Mesenchymal stem cell (in vitro differentiated cells and primary cell): Measurements from ENCODE around the gene TBC1D8.

ENCODE experiments used
- DNase-seq: peaks from one replicate; pipeline ENCODE4 v3.0.0-alpha.2; 2013
- H2AFZ ChIP-seq: one replicate; pipeline ENCODE4 v1.6.1; 2013; ENCODE audit warnings: low read depth, mild to moderate bottlenecking, control low read depth, inconsistent platforms, low read length, moderate library complexity
- H2AK5ac ChIP-seq: 2 replicates; pipeline ENCODE4 v1.6.1; 2013; ENCODE audit warnings: low read length, moderate library complexity, mild to moderate bottlenecking, inconsistent platforms; ENCODE audit not compliant: severe bottlenecking
- H2BK120ac ChIP-seq: one replicate; pipeline ENCODE4 v1.6.1; 2013; ENCODE audit warnings: low read depth, mild to moderate bottlenecking, inconsistent platforms, low read length, moderate library complexity
- H2BK12ac ChIP-seq, 2 experiments: one replicate each; pipeline ENCODE4 v1.6.1; 2013; ENCODE audit warnings: inconsistent platforms in 2 of 2, low read length in 2 of 2, mild to moderate bottlenecking in 2 of 2, moderate library complexity in 2 of 2, control low read depth in 1 of 2
- H2BK15ac ChIP-seq: one replicate; pipeline ENCODE4 v1.6.1; 2013; ENCODE audit warnings: mild to moderate bottlenecking, low read depth, inconsistent platforms; ENCODE audit not compliant: poor library complexity, severe bottlenecking
- H2BK5ac ChIP-seq: 2 replicates; pipeline ENCODE4 v1.6.1; 2013; ENCODE audit warnings: low read depth, mild to moderate bottlenecking, low read length, control low read depth, inconsistent platforms; ENCODE audit not compliant: poor library complexity, severe bottlenecking
- H3K14ac ChIP-seq, 2 experiments: one replicate each; pipeline ENCODE4 v1.6.1; 2013; ENCODE audit warnings: inconsistent platforms in 2 of 2, low read length in 2 of 2, control low read depth in 1 of 2, mild to moderate bottlenecking in 1 of 2, moderate library complexity in 1 of 2
- H3K18ac ChIP-seq, 2 experiments: one replicate each; pipeline ENCODE4 v1.6.1; 2013; ENCODE audit warnings: inconsistent platforms in 2 of 2, low read length in 2 of 2, control low read depth in 1 of 2, low read depth in 1 of 2, mild to moderate bottlenecking in 1 of 2
- H3K23ac ChIP-seq, 2 experiments: one replicate each; pipeline ENCODE4 v1.6.1; 2013; ENCODE audit warnings: inconsistent platforms in 2 of 2, low read length in 2 of 2, mild to moderate bottlenecking in 2 of 2, moderate library complexity in 2 of 2, control low read depth in 1 of 2
- H3K27ac ChIP-seq: 2 replicates; pipeline ENCODE4 v1.5.1; 2013; ENCODE audit warnings: mild to moderate bottlenecking, moderate library complexity, low read length, control low read depth, inconsistent platforms; ENCODE audit not compliant: poor library complexity, severe bottlenecking
- H3K27me3 ChIP-seq, 2 experiments: 2 replicates each; pipeline versions ENCODE4 v1.6.1 to v1.7.0; 2013; ENCODE audit warnings: low read length in 2 of 2, mild to moderate bottlenecking in 2 of 2, moderate library complexity in 2 of 2, control low read depth in 1 of 2, inconsistent platforms in 1 of 2; ENCODE audit not compliant: control insufficient read depth in 1 of 2, insufficient read depth in 1 of 2
- H3K36me3 ChIP-seq, 2 experiments: 2 replicates each; pipeline versions ENCODE4 v1.6.1 to v1.7.0; 2013; ENCODE audit warnings: low read length in 2 of 2, control low read depth in 1 of 2, inconsistent platforms in 1 of 2, low read depth in 1 of 2, mild to moderate bottlenecking in 1 of 2; ENCODE audit not compliant: insufficient read depth in 2 of 2, control insufficient read depth in 1 of 2
- H3K4ac ChIP-seq, 2 experiments: one replicate each; pipeline ENCODE4 v1.6.1; 2013; ENCODE audit warnings: inconsistent platforms in 2 of 2, low read length in 2 of 2, mild to moderate bottlenecking in 2 of 2, moderate library complexity in 2 of 2, control low read depth in 1 of 2, low read depth in 1 of 2
- H3K4me1 ChIP-seq: 2 replicates; pipeline ENCODE4 v1.6.1; 2013; ENCODE audit warnings: low read depth, low read length, control low read depth; ENCODE audit not compliant: control insufficient read depth, insufficient read depth
- H3K4me2 ChIP-seq: 2 replicates; pipeline ENCODE4 v1.6.1; 2013; ENCODE audit warnings: low read length, mild to moderate bottlenecking, inconsistent platforms; ENCODE audit not compliant: poor library complexity, severe bottlenecking
- H3K4me3 ChIP-seq, 2 experiments: 2 replicates each; pipeline versions ENCODE4 v1.5.1 to v1.7.0; 2013; ENCODE audit warnings: low read length in 2 of 2, mild to moderate bottlenecking in 2 of 2, control low read depth in 1 of 2, low read depth in 1 of 2; ENCODE audit not compliant: insufficient read depth in 1 of 2
- H3K79me1 ChIP-seq: replicated peaks from 2 replicates; pipeline ENCODE4 v1.6.1; 2013; ENCODE audit warnings: mild to moderate bottlenecking, control low read depth, low read length, inconsistent platforms; ENCODE audit not compliant: poor library complexity, severe bottlenecking
- H3K9ac ChIP-seq: 2 replicates; pipeline ENCODE4 v1.7.0; 2013; ENCODE audit warnings: mild to moderate bottlenecking, low read length, moderate library complexity
- H3K9me3 ChIP-seq: 2 replicates; pipeline ENCODE4 v1.7.0; 2013; ENCODE audit warnings: mild to moderate bottlenecking, low read length; ENCODE audit not compliant: control insufficient read depth
- H4K8ac ChIP-seq: one replicate; pipeline ENCODE4 v1.6.1; 2013; ENCODE audit warnings: inconsistent platforms, mild to moderate bottlenecking, low read length, moderate library complexity
- H4K91ac ChIP-seq: one replicate; pipeline ENCODE4 v1.6.1; 2013; ENCODE audit warnings: mild to moderate bottlenecking, low read length, inconsistent platforms
- WGBS: methylation state at CpG from one replicate; pipeline ENCODE4 v1.1.7; 2013; ENCODE audit warnings: mixed read lengths; 5-methylcytosine and 5-hydroxymethylcytosine counted together

TBC1D8 gene

DNA sequence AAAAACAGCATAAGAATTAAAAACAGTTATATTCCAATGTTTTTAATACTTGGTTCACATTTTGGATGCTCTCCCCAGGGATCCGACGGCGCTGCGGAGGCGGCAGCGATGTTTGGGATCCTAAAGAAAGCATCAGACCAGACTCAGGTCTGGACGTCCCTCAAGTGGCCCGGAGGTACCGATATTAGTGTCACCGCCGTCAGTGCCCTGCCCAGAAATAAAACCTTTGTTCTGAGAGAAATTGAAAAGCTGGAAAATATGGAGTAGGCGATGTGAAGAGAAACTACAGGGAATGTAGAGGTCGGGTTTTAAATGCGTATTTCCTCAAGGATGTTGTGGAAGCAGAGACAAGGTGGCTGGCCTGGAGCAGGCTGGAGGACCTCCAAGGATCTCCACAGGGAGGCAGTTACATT lies 683 bp upstream of the TBC1D8 start:
- 5% methylated on average over 14 of the region's 14 CpGs for WGBS
- Histone ChIP-seq H2AFZ (no peak overlapping the region), H3K36me3 (no peaks in the 10 kb centered on the region), H3K27me3 (no peaks in the 10 kb centered on the region), H3K9ac (peak overlapping the region; percentile 82), H4K8ac (peak overlapping the region; percentile 8), H2BK5ac (no peak overlapping the region), H2AK5ac (no peak overlapping the region), H3K23ac (peak overlapping the region in 1 of 2 experiments; percentile 54), H3K27ac (peak overlapping the region; percentile 80), H3K4ac (peak overlapping the region in 1 of 2 experiments; percentile 76), H3K4me3 (peak overlapping the region; percentile 76 to 84), H4K91ac (no peak overlapping the region), H2BK12ac (peak overlapping the region in 1 of 2 experiments; percentile 50), H3K18ac (peak overlapping the region in 1 of 2 experiments; percentile 42), H3K79me1 (peaks cover 12% of the 10 kb centered on the region), H3K9me3 (no peaks in the 10 kb centered on the region), H3K4me2 (peak overlapping the region; percentile 94), H3K4me1 (peaks cover 17% of the 10 kb centered on the region), H2BK120ac (peak overlapping the region; percentile 77), H3K14ac (no peak overlapping the region), H2BK15ac (no peak overlapping the region)
- peak; percentile 38 for DNase-seq

GRCh38 chr2:101150306-101151145 lies 656 bp downstream of the TBC1D8 start:
- no peak overlapping the region for H2AFZ ChIP-seq
- no peaks in the 10 kb centered on the region for H3K27me3 ChIP-seq
- H4K91ac ChIP-seq, result no peak overlapping the region

DNA sequence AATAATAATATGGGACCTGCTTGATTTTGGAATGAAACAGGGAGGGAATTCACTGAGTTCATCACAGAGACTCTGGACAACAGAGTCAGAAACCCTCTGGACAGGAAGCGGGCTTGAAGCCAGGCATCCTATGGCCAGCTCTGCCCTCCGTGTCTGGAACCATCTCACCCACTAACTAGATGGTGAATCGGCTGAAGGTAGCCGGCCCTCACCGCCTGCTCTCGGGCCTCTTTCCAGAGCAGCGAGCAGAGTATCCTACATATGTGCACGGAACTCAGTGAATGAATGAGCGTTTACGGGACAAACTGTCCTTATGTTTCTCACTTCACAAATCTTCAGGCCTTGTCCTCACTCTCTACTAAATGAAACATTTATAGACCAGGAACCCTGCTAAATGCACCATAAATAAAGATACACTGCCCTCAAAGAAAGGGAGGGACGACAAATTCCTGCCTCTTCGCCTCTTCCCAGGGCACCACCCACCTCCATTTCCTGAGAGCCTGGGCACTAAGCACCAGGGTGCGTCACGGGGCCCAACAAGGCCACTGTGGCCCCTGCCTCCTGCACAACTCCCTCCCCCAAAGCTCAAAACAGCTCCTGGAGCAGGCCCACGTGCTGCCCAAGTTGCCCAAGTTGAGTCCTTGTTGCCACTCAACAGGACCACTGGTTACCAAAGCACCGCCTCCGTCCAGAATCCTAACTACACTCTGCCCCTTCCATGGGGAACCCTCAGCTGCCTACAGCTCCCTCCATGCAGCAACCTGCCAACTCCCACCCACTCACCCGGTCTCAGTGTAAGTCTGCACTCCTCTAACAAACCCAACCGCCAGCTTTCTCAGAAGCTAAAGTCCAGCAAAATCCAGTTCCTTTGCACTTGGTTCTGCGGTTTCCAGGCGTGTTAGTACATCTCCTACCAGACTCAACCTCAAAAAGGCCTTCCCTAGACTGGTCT lies 1.7 kb downstream of the TBC1D8 start:
- peak overlapping the region in 1 of 2 experiments; percentile 84 for H3K4me3 ChIP-seq
- no peak overlapping the region for H4K91ac ChIP-seq
- peak overlapping the region in 1 of 2 experiments; percentile 91 for H3K23ac ChIP-seq
- no peaks in the 10 kb centered on the region for H3K36me3 ChIP-seq
- peak overlapping the region in 1 of 2 experiments; percentile 4 for H3K18ac ChIP-seq
- WGBS, result 78% methylated on average over 21 of the region's 21 CpGs
- H2AK5ac ChIP-seq, result no peak overlapping the region
- H2BK5ac ChIP-seq, result no peak overlapping the region
- peak overlapping the region; percentile 82 for H3K9ac ChIP-seq
- H4K8ac ChIP-seq, result no peak overlapping the region
- H3K4me1 ChIP-seq, result peaks cover 18% of the 10 kb centered on the region
- H3K27me3 ChIP-seq, result no peaks in the 10 kb centered on the region
- peak overlapping the region; percentile 19 for H3K4me2 ChIP-seq
- no peak overlapping the region for H3K27ac ChIP-seq
- peak; percentile 17 for DNase-seq
- H2BK120ac ChIP-seq, result no peak overlapping the region
- no peak overlapping the region for H2AFZ ChIP-seq
- no peaks in the 10 kb centered on the region for H3K9me3 ChIP-seq
- H3K14ac ChIP-seq, result peak overlapping the region in 1 of 2 experiments; percentile 9
- H2BK15ac ChIP-seq, result no peak overlapping the region
- H3K79me1 ChIP-seq, result peaks cover 14% of the 10 kb centered on the region
- no peak overlapping the region for H2BK12ac ChIP-seq
- H3K4ac ChIP-seq, result no peak overlapping the region

More at GRCh38 chr2:101150306-101151145, 656 bp downstream of the TBC1D8 start:
- Histone ChIP-seq H3K23ac (no peak overlapping the region), H3K9me3 (no peaks in the 10 kb centered on the region), H2BK15ac (peak overlapping the region; percentile 36), H3K9ac (peak overlapping the region; percentile 82), H3K4me3 (peak overlapping the region; percentile 76 to 84), H3K18ac (peak overlapping the region in 1 of 2 experiments; percentile 86), H2BK5ac (no peak overlapping the region), H3K79me1 (peaks cover 14% of the 10 kb centered on the region), H3K14ac (no peak overlapping the region), H2BK120ac (peak overlapping the region; percentile 35), H3K36me3 (no peaks in the 10 kb centered on the region), H3K4ac (peak overlapping the region; percentile 31 to 32), H2BK12ac (peak overlapping the region in 1 of 2 experiments; percentile 59), H3K4me2 (peak overlapping the region; percentile 85), H4K8ac (no peak overlapping the region), H3K27ac (no peak overlapping the region), H3K4me1 (peaks cover 18% of the 10 kb centered on the region), H2AK5ac (no peak overlapping the region)
- 5% methylated on average over 50 of the region's 76 CpGs for WGBS
- DNase-seq, result peak; percentile 32
